H1 (cell line): Measurements from ENCODE around the gene SLC30A5.

Experiments used
- CEBPB ChIP-seq: IDR thresholded peaks from 2 replicates; pipeline ENCODE4 v1.6.1; 2012; ENCODE audit warnings: low read depth, low read length
- CREB1 ChIP-seq: IDR thresholded peaks from 2 replicates; pipeline ENCODE4 v1.6.1; 2012; ENCODE audit warnings: inconsistent platforms
- EZH2 ChIP-seq: fragments of 200-600 bp; sonication (generic); IDR thresholded peaks from 2 replicates; pipeline ENCODE4 v1.7.1; 2012; ENCODE audit warnings: low read depth, mild to moderate bottlenecking, moderate library complexity, low read length, inconsistent platforms; ENCODE audit not compliant: severe bottlenecking
- GABPA ChIP-seq: IDR thresholded peaks from 2 replicates; pipeline ENCODE4 v1.6.1; 2011; ENCODE audit warnings: mild to moderate bottlenecking, low read length, moderate library complexity, borderline replicate concordance; ENCODE audit not compliant: insufficient read depth
- PHF8 ChIP-seq: fragments of 200-600 bp; sonication (generic); conservative IDR thresholded peaks from 2 replicates; pipeline ENCODE4 v1.7.1; 2012; ENCODE audit warnings: low read depth, mild to moderate bottlenecking, inconsistent platforms, low read length, moderate library complexity
- POLR2AphosphoS5 ChIP-seq: IDR thresholded peaks from 2 replicates; pipeline ENCODE4 v1.6.1; 2011; ENCODE audit warnings: low read depth, low read length
- RXRA ChIP-seq: IDR thresholded peaks from 2 replicates; pipeline ENCODE4 v1.6.1; 2011; ENCODE audit warnings: low read depth, mild to moderate bottlenecking, low read length, moderate library complexity; ENCODE audit not compliant: insufficient read depth
- TEAD4 ChIP-seq: IDR thresholded peaks from 2 replicates; pipeline ENCODE4 v1.6.1; 2012; ENCODE audit warnings: low read depth, low read length, inconsistent platforms, mixed read lengths
- TF ChIP-seq, protein P1 (sequence below), 3 experiments: IDR thresholded peaks; 1 replicate in 2 of 3; 2 replicates in 1 of 3; pipeline versions ENCODE4 v1.5.1 to v1.6.1; 2011; ENCODE audit warnings: low read length in 3 of 3, mild to moderate bottlenecking in 3 of 3, inconsistent platforms in 2 of 3, low read depth in 1 of 3, moderate library complexity in 1 of 3; ENCODE audit not compliant: insufficient read depth in 1 of 3; ENCODE audit errors: control extremely low read depth in 1 of 3

DNA sequence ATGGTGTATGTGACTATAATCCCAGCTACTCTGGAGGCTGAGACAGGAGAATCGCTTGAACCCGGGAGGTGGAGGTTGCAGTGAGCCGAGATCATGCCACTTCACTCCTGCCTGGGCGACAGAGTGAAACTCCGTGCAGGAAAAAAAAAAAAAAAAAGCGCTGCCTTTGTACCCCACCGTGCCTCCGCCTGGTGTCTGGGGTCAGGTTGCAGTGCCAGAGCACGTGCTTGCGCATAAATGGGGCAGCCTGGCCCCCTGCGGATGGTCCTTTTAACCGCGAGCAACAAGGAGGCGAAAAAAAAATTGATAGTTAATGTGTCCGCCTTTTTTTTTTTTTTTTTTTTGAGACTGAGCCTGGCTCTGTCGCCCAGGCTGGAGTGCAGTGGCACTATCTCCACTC lies 66.8 kb downstream of the SLC30A5 start:
- TF ChIP-seq POLR2AphosphoS5 (no peak), GABPA (no peak), CREB1 (no peak), PHF8 (no peak), EZH2 (no peak), CEBPB (no peak), TEAD4 (no peak), RXRA (no peak)
- TF ChIP-seq, protein P1, sequence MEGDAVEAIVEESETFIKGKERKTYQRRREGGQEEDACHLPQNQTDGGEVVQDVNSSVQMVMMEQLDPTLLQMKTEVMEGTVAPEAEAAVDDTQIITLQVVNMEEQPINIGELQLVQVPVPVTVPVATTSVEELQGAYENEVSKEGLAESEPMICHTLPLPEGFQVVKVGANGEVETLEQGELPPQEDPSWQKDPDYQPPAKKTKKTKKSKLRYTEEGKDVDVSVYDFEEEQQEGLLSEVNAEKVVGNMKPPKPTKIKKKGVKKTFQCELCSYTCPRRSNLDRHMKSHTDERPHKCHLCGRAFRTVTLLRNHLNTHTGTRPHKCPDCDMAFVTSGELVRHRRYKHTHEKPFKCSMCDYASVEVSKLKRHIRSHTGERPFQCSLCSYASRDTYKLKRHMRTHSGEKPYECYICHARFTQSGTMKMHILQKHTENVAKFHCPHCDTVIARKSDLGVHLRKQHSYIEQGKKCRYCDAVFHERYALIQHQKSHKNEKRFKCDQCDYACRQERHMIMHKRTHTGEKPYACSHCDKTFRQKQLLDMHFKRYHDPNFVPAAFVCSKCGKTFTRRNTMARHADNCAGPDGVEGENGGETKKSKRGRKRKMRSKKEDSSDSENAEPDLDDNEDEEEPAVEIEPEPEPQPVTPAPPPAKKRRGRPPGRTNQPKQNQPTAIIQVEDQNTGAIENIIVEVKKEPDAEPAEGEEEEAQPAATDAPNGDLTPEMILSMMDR (IDR thresholded peaks at IDR 0.05; ENCODE audit: control extremely low read depth in 1 of 3, insufficient read depth in 1 of 3, low read depth in 1 of 3, low read length in 3 of 3): no peak
